ENCODE data around the gene KCNA5.

Gene KCNA5

DNA sequence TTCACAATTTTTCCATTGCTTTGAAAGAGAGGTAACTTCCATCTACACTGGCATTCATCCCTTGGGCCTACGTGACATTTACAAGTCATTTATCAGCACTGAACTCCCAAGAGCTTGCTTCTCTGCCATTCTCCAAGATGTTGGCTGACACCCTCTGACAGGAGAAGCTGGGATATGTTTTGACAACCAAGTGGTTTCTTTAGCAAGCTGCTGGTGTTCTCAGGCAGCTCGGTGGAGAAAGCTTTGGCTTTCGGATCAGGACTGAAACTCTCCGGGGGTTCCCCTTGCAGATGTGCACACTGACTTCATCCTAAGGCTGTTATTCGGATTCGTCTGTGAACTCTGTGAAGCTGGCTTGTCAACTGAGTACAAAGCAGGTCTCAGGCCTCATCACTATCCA lies 15.7 kb downstream of the KCNA5 start:
- H3K9me3 ChIP-seq (ENCODE audit: control insufficient read depth in 1 of 2, low read length in 2 of 2) = no peaks in the 10 kb centered on the region
- H3K9ac ChIP-seq (ENCODE audit: low read depth in 1 of 2, low read length in 2 of 2) = no peak overlapping the region
- H3K27ac ChIP-seq (ENCODE audit: low read depth, low read length) = no peak overlapping the region
- no peak overlapping the region for H3K4me3 ChIP-seq (ENCODE audit: low read depth in 1 of 2, low read length in 2 of 2)
- peaks cover 0 to 6% of the 10 kb centered on the region in 2 donors for H3K27me3 ChIP-seq (ENCODE audit: control insufficient read depth in 1 of 2, insufficient read depth in 2 of 2, low read length in 2 of 2)
- no peaks in the 10 kb centered on the region for H3K36me3 ChIP-seq (ENCODE audit: control insufficient read depth in 1 of 2, insufficient read depth in 2 of 2, low read length in 2 of 2)
- H3K4me1 ChIP-seq (ENCODE audit: control insufficient read depth in 1 of 2, insufficient read depth in 2 of 2, low read length in 2 of 2) = no peaks in the 10 kb centered on the region

DNA sequence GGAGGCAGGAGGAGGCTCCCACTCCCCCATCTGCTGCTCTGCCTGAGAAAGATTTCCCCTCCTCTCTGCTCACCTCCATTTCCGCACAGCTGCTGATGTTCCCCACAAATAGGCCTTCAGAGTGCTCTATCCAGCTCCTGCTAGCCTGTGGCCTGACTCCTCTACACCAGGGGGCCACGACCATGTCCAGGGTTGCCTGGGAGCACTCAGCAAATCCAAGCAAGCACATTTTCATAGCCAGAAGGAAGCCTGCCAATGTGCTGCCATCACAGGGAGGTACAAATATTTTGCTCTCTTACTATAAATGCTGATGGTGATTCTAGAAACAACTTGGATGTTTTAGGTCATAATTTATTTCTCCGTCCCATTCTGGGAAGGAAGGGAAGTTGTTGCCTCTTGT lies 17.3 kb downstream of the KCNA5 start:
- H3K27ac ChIP-seq (ENCODE audit: low read depth, low read length) = no peak overlapping the region
- no peak overlapping the region for H3K4me3 ChIP-seq (ENCODE audit: low read depth in 1 of 2, low read length in 2 of 2)
- no peaks in the 10 kb centered on the region for H3K9me3 ChIP-seq (ENCODE audit: control insufficient read depth in 1 of 2, low read length in 2 of 2)
- no peaks in the 10 kb centered on the region for H3K4me1 ChIP-seq (ENCODE audit: control insufficient read depth in 1 of 2, insufficient read depth in 2 of 2, low read length in 2 of 2)
- H3K36me3 ChIP-seq (ENCODE audit: control insufficient read depth in 1 of 2, insufficient read depth in 2 of 2, low read length in 2 of 2) = no peaks in the 10 kb centered on the region
- H3K27me3 ChIP-seq (ENCODE audit: control insufficient read depth in 1 of 2, insufficient read depth in 2 of 2, low read length in 2 of 2) = peaks cover 0 to 9% of the 10 kb centered on the region in 2 donors
- H3K9ac ChIP-seq (ENCODE audit: low read depth in 1 of 2, low read length in 2 of 2) = no peak overlapping the region

DNA sequence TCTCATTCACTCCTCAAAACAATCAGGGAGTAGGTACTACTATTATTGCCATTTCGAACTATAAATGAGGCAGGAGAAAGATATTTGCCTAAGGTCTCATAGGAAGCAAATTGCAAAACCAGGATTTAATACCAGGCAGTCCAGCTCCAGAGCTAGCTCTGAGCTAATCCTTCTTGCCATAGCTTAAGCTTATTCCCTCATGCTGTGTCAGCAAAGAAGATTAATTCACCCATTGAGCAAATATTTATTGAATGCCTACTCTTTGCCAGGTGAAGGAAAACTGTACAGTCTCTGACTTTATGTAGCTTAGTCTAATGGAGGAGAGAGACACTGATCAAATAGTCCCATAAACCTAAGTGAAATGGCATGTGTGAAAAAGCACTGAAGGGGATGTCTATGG lies 19.5 kb downstream of the KCNA5 start:
- H3K9me3 ChIP-seq (ENCODE audit: control insufficient read depth in 1 of 2, low read length in 2 of 2) = no peaks in the 10 kb centered on the region
- H3K4me1 ChIP-seq (ENCODE audit: control insufficient read depth in 1 of 2, insufficient read depth in 2 of 2, low read length in 2 of 2) = no peaks in the 10 kb centered on the region
- H3K36me3 ChIP-seq (ENCODE audit: control insufficient read depth in 1 of 2, insufficient read depth in 2 of 2, low read length in 2 of 2) = no peaks in the 10 kb centered on the region
- no peak overlapping the region for H3K4me3 ChIP-seq (ENCODE audit: low read depth in 1 of 2, low read length in 2 of 2)
- H3K9ac ChIP-seq (ENCODE audit: low read depth in 1 of 2, low read length in 2 of 2) = no peak overlapping the region
- no peak overlapping the region for H3K27ac ChIP-seq (ENCODE audit: low read depth, low read length)
- peaks cover under 1 to 5% of the 10 kb centered on the region in 2 donors for H3K27me3 ChIP-seq (ENCODE audit: control insufficient read depth in 1 of 2, insufficient read depth in 2 of 2, low read length in 2 of 2)

- Histone ChIP-seq H3K9me3 (ENCODE audit: control insufficient read depth in 1 of 2, low read length in 2 of 2) (no peaks in the 10 kb centered on the region), H3K27ac (ENCODE audit: low read depth, low read length) (no peak overlapping the region), H3K4me3 (ENCODE audit: low read depth in 1 of 2, low read length in 2 of 2) (no peak overlapping the region), H3K36me3 (ENCODE audit: control insufficient read depth in 1 of 2, insufficient read depth in 2 of 2, low read length in 2 of 2) (no peaks in the 10 kb centered on the region), H3K4me1 (ENCODE audit: control insufficient read depth in 1 of 2, insufficient read depth in 2 of 2, low read length in 2 of 2) (no peaks in the 10 kb centered on the region), H3K9ac (ENCODE audit: low read depth in 1 of 2, low read length in 2 of 2) (no peak overlapping the region), H3K27me3 (ENCODE audit: control insufficient read depth in 1 of 2, insufficient read depth in 2 of 2, low read length in 2 of 2) (peaks cover 5% of the 10 kb centered on the region in 2 donors)
These were observed 21.3 kb downstream of the KCNA5 start for GRCh38 chr12:5064913-5065490.

- no peak overlapping the region for H3K4me3 ChIP-seq (ENCODE audit: low read depth in 1 of 2, low read length in 2 of 2)
- peaks cover 3 to 5% of the 10 kb centered on the region in 2 donors for H3K27me3 ChIP-seq (ENCODE audit: control insufficient read depth in 1 of 2, insufficient read depth in 2 of 2, low read length in 2 of 2)
- H3K27ac ChIP-seq (ENCODE audit: low read depth, low read length) = no peak overlapping the region
- H3K9me3 ChIP-seq (ENCODE audit: control insufficient read depth in 1 of 2, low read length in 2 of 2) = no peaks in the 10 kb centered on the region
- H3K36me3 ChIP-seq (ENCODE audit: control insufficient read depth in 1 of 2, insufficient read depth in 2 of 2, low read length in 2 of 2) = no peaks in the 10 kb centered on the region
- H3K4me1 ChIP-seq (ENCODE audit: control insufficient read depth in 1 of 2, insufficient read depth in 2 of 2, low read length in 2 of 2) = no peaks in the 10 kb centered on the region
- no peak overlapping the region for H3K9ac ChIP-seq (ENCODE audit: low read depth in 1 of 2, low read length in 2 of 2)
These were observed 22.6 kb downstream of the KCNA5 start for GRCh38 chr12:5066251-5066650.

DNA sequence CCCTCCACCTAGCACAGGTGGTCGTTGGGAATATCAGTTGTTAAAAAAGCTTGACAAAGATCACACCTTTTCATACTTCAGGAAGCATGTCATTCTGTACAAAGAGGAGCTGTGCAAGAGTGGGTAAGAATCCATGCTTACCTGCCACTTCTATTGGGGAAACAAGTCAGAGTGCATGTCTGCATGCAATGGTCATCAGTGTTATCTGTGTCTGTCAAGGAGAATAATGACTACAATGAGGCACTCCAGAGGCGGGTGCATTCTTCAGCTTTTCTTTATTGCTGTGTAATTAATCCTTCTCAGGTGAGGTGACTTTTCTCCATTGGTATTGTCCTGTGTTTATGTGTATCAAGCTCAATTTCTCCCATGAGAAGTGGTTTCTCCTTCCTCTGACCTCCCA lies 24.4 kb downstream of the KCNA5 start:
- Histone ChIP-seq H3K27ac (ENCODE audit: low read depth, low read length) (no peak overlapping the region), H3K9me3 (ENCODE audit: control insufficient read depth in 1 of 2, low read length in 2 of 2) (no peaks in the 10 kb centered on the region), H3K27me3 (ENCODE audit: control insufficient read depth in 1 of 2, insufficient read depth in 2 of 2, low read length in 2 of 2) (peaks cover 3 to 5% of the 10 kb centered on the region in 2 donors), H3K9ac (ENCODE audit: low read depth in 1 of 2, low read length in 2 of 2) (no peak overlapping the region), H3K36me3 (ENCODE audit: control insufficient read depth in 1 of 2, insufficient read depth in 2 of 2, low read length in 2 of 2) (no peaks in the 10 kb centered on the region), H3K4me1 (ENCODE audit: control insufficient read depth in 1 of 2, insufficient read depth in 2 of 2, low read length in 2 of 2) (no peaks in the 10 kb centered on the region), H3K4me3 (ENCODE audit: low read depth in 1 of 2, low read length in 2 of 2) (no peak overlapping the region)

DNA sequence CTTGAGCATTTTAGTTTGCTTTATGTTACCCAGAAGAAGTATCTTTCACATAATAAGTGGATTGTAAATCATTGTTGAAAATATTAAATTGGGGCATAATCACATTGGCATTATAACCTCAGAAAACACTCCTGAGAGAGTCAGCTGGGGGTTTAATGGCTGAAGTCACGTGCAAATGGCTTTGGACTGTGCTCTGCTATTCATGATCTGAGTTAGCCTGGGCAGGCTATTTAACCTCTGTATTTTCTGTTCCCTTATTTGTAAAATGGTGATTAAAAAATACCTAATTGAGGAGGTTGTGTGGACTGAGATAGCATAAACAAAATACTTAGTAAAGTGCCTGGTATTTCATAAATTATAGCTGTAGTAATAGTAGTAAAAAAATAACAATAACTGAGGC lies 24.9 kb downstream of the KCNA5 start:
- Histone ChIP-seq H3K36me3 (ENCODE audit: control insufficient read depth in 1 of 2, insufficient read depth in 2 of 2, low read length in 2 of 2) (no peaks in the 10 kb centered on the region), H3K4me3 (ENCODE audit: low read depth in 1 of 2, low read length in 2 of 2) (no peak overlapping the region), H3K27ac (ENCODE audit: low read depth, low read length) (no peak overlapping the region), H3K9me3 (ENCODE audit: control insufficient read depth in 1 of 2, low read length in 2 of 2) (no peaks in the 10 kb centered on the region), H3K9ac (ENCODE audit: low read depth in 1 of 2, low read length in 2 of 2) (no peak overlapping the region), H3K4me1 (ENCODE audit: control insufficient read depth in 1 of 2, insufficient read depth in 2 of 2, low read length in 2 of 2) (no peaks in the 10 kb centered on the region), H3K27me3 (ENCODE audit: control insufficient read depth in 1 of 2, insufficient read depth in 2 of 2, low read length in 2 of 2) (peaks cover 3 to 8% of the 10 kb centered on the region in 2 donors)

GRCh38 chr12:5070090-5070489 lies 26.4 kb downstream of the KCNA5 start:
- Histone ChIP-seq H3K9ac (ENCODE audit: low read depth in 1 of 2, low read length in 2 of 2) (no peak overlapping the region), H3K27ac (ENCODE audit: low read depth, low read length) (no peak overlapping the region), H3K4me3 (ENCODE audit: low read depth in 1 of 2, low read length in 2 of 2) (no peak overlapping the region), H3K36me3 (ENCODE audit: control insufficient read depth in 1 of 2, insufficient read depth in 2 of 2, low read length in 2 of 2) (no peaks in the 10 kb centered on the region), H3K27me3 (ENCODE audit: control insufficient read depth in 1 of 2, insufficient read depth in 2 of 2, low read length in 2 of 2) (peaks cover 3 to 8% of the 10 kb centered on the region in 2 donors), H3K4me1 (ENCODE audit: control insufficient read depth in 1 of 2, insufficient read depth in 2 of 2, low read length in 2 of 2) (no peaks in the 10 kb centered on the region), H3K9me3 (ENCODE audit: control insufficient read depth in 1 of 2, low read length in 2 of 2) (no peaks in the 10 kb centered on the region)

DNA sequence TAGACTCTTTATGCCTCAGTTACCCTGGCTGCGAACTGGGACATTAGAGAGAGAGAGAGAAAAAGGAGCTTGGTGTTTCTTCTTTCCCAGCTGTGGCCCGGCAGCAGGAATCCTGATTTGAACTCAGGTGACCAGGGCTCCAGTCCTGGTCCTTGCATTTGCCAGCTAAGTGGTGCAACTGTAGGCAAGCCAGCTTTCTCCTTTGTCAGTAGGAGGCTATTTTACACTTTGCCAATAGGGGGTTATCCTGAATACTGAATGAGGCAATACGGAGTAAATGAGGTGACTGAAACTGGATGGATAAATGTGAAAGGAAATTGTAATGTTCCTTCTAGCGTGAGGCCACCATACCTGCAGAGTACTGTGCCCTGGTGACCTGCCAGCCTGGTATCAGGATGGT lies 27.8 kb downstream of the KCNA5 start:
- H3K4me3 ChIP-seq (ENCODE audit: low read depth in 1 of 2, low read length in 2 of 2) = no peak overlapping the region
- H3K9ac ChIP-seq (ENCODE audit: low read depth in 1 of 2, low read length in 2 of 2) = no peak overlapping the region

GRCh38 chr12:5072311-5072710 lies 28.6 kb downstream of the KCNA5 start:
- Histone ChIP-seq H3K27ac (ENCODE audit: low read depth, low read length) (no peak overlapping the region), H3K9me3 (ENCODE audit: control insufficient read depth in 1 of 2, low read length in 2 of 2) (no peaks in the 10 kb centered on the region), H3K4me1 (ENCODE audit: control insufficient read depth in 1 of 2, insufficient read depth in 2 of 2, low read length in 2 of 2) (no peaks in the 10 kb centered on the region), H3K4me3 (ENCODE audit: low read depth in 1 of 2, low read length in 2 of 2) (no peak overlapping the region), H3K27me3 (ENCODE audit: control insufficient read depth in 1 of 2, insufficient read depth in 2 of 2, low read length in 2 of 2) (peaks cover 0 to 16% of the 10 kb centered on the region in 2 donors), H3K9ac (ENCODE audit: low read depth in 1 of 2, low read length in 2 of 2) (no peak overlapping the region), H3K36me3 (ENCODE audit: control insufficient read depth in 1 of 2, insufficient read depth in 2 of 2, low read length in 2 of 2) (no peaks in the 10 kb centered on the region)

More for the DNA sequence above, 27.8 kb downstream of the KCNA5 start:
- Histone ChIP-seq H3K27me3 (ENCODE audit: control insufficient read depth in 1 of 2, insufficient read depth in 2 of 2, low read length in 2 of 2) (peaks cover 0 to 10% of the 10 kb centered on the region in 2 donors), H3K9me3 (ENCODE audit: control insufficient read depth in 1 of 2, low read length in 2 of 2) (no peaks in the 10 kb centered on the region), H3K27ac (ENCODE audit: low read depth, low read length) (no peak overlapping the region), H3K36me3 (ENCODE audit: control insufficient read depth in 1 of 2, insufficient read depth in 2 of 2, low read length in 2 of 2) (no peaks in the 10 kb centered on the region), H3K4me1 (ENCODE audit: control insufficient read depth in 1 of 2, insufficient read depth in 2 of 2, low read length in 2 of 2) (no peaks in the 10 kb centered on the region)

DNA sequence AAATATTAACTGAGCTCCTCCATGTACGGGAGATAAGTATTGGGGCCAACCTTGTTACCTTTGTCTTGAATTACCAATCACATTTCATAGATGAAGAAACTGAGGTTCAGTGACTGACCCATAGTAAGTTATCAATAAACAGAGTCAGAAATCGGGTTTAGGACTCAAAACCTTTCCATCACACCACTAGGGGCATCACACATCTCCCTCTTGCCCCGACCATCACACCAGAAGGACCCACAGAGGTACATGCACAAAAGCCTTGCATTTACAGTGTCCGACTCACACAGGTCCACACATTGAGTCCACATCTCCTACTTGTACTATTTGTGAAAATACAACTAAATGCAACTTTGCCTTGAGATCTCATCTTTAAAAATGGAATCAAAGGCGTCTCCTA lies 29.4 kb downstream of the KCNA5 start:
- no peaks in the 10 kb centered on the region for H3K36me3 ChIP-seq (ENCODE audit: control insufficient read depth in 1 of 2, insufficient read depth in 2 of 2, low read length in 2 of 2)
- H3K27me3 ChIP-seq (ENCODE audit: control insufficient read depth in 1 of 2, insufficient read depth in 2 of 2, low read length in 2 of 2) = peaks cover 0 to 16% of the 10 kb centered on the region in 2 donors
- H3K9me3 ChIP-seq (ENCODE audit: control insufficient read depth in 1 of 2, low read length in 2 of 2) = no peaks in the 10 kb centered on the region
- no peak overlapping the region for H3K9ac ChIP-seq (ENCODE audit: low read depth in 1 of 2, low read length in 2 of 2)
- no peaks in the 10 kb centered on the region for H3K4me1 ChIP-seq (ENCODE audit: control insufficient read depth in 1 of 2, insufficient read depth in 2 of 2, low read length in 2 of 2)
- H3K4me3 ChIP-seq (ENCODE audit: low read depth in 1 of 2, low read length in 2 of 2) = no peak overlapping the region
- no peak overlapping the region for H3K27ac ChIP-seq (ENCODE audit: low read depth, low read length)

Data from duodenal mucosa (tissue), 2 donors.